Neutrophil (primary cell): Measurements from ENCODE around the gene TMEM233.

Source experiments
- H3K27ac ChIP-seq: fragments of 200-600 bp; sonication (generic); 2 replicates; pipeline ENCODE4 v1.5.1; 2016; ENCODE audit warnings: mild to moderate bottlenecking, moderate library complexity
- H3K27me3 ChIP-seq: fragments of 200-600 bp; sonication (generic); 2 replicates; pipeline ENCODE4 v1.6.0; 2016; ENCODE audit warnings: mild to moderate bottlenecking
- H3K36me3 ChIP-seq: fragments of 200-600 bp; sonication (generic); 2 replicates; pipeline ENCODE4 v1.5.1; 2017
- H3K4me1 ChIP-seq, 2 experiments: fragments of 200-600 bp in 1 of 2; sonication (generic) in 1 of 2; 1 replicate in 1 of 2; 2 replicates in 1 of 2; pipeline versions ENCODE4 v1.5.1 to v1.6.1; 2013 to 2016; ENCODE audit warnings: low read depth in 1 of 2, low read length in 1 of 2, mild to moderate bottlenecking in 1 of 2, moderate library complexity in 1 of 2; ENCODE audit not compliant: control insufficient read depth in 1 of 2, insufficient read depth in 1 of 2
- H3K4me3 ChIP-seq, 2 experiments: fragments of 200-600 bp in 1 of 2; sonication (generic) in 1 of 2; 1 replicate in 1 of 2; 2 replicates in 1 of 2; pipeline ENCODE4 v1.5.1; 2013 to 2016; ENCODE audit warnings: low read depth in 1 of 2, low read length in 1 of 2, mild to moderate bottlenecking in 1 of 2, moderate library complexity in 1 of 2
- H3K9me3 ChIP-seq: fragments of 200-600 bp; sonication (generic); 2 replicates; pipeline ENCODE4 v1.5.1; 2016
- TF ChIP-seq, protein P1 (sequence below): fragments of 200-600 bp; sonication (generic); IDR thresholded peaks from 2 replicates; pipeline ENCODE4 v1.5.1; 2016; ENCODE audit warnings: antibody characterized with exemption

TMEM233 gene

DNA sequence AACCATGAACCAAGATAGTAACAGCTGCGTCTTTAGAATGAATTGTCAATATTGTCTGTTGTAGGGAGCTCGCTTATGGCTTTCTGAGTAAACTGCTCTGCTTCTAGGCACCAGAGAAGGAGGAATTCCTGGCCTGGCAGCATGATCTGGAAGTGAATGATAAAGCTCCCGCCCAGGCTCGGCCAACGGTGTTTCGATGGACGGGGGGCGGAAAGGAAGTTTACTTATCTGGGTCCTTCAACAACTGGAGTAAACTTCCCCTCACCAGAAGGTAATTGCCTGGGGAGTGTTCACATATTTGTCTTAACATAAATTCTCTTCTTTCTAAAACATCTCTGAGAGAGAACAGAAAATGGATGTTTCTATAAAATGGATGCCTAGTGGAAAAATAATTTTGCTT is 78.6 kb downstream of the TMEM233 start:
- H3K36me3 ChIP-seq, result peaks cover 67% of the 10 kb centered on the region
- peaks cover 69 to 71% of the 10 kb centered on the region in 2 experiments for H3K4me1 ChIP-seq
- H3K27me3 ChIP-seq, result no peaks in the 10 kb centered on the region
- no peaks in the 10 kb centered on the region for H3K9me3 ChIP-seq
- no peak overlapping the region for H3K27ac ChIP-seq
- no peak overlapping the region for H3K4me3 ChIP-seq
- TF ChIP-seq, protein P1, sequence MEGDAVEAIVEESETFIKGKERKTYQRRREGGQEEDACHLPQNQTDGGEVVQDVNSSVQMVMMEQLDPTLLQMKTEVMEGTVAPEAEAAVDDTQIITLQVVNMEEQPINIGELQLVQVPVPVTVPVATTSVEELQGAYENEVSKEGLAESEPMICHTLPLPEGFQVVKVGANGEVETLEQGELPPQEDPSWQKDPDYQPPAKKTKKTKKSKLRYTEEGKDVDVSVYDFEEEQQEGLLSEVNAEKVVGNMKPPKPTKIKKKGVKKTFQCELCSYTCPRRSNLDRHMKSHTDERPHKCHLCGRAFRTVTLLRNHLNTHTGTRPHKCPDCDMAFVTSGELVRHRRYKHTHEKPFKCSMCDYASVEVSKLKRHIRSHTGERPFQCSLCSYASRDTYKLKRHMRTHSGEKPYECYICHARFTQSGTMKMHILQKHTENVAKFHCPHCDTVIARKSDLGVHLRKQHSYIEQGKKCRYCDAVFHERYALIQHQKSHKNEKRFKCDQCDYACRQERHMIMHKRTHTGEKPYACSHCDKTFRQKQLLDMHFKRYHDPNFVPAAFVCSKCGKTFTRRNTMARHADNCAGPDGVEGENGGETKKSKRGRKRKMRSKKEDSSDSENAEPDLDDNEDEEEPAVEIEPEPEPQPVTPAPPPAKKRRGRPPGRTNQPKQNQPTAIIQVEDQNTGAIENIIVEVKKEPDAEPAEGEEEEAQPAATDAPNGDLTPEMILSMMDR, result no peak

DNA sequence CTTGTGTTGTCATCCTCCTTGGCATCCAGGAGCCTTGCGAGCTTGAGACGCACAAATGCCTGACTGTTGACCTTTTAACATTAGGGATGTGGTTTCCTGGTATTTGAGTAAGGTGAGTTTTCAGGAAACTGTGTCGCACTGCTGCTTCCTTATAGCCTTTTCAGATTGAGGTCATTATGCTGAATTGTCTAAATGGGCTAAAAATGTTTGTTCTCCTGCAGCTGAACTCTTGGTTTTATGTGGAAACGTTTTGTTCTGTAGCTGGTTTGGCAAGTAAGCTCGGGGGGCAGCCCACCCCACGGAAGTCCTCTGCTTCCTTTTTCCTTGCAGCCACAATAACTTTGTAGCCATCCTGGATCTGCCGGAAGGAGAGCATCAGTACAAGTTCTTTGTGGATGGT is 80.1 kb downstream of the TMEM233 start:
- Histone ChIP-seq H3K4me1 (peaks cover 59 to 60% of the 10 kb centered on the region in 2 experiments), H3K27me3 (no peaks in the 10 kb centered on the region), H3K4me3 (peak overlapping the region in 1 of 2 experiments; percentile 29), H3K27ac (peak overlapping the region; percentile 76), H3K36me3 (peaks cover 81% of the 10 kb centered on the region), H3K9me3 (no peaks in the 10 kb centered on the region)
- TF ChIP-seq, protein P1, result no peak

DNA sequence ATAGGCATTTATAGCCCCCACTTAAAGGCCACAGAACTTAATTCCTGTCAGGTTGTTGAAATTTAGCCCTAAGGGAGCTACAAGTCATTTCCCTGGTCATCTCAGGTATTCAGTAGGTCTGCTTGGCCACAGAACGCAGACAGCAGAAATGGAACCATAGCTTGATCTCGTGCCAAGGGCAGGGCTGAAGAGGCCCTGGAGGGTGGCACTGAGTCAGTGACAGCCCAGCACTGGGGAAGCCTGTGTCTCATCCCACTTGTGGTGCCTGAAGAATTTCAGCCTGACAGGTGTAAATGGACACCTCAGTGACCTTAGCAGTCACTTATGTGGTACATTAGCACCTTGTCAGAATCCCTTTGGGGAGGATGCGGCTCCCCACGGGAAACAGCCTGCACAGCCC is 81.0 kb downstream of the TMEM233 start:
- H3K9me3 ChIP-seq, result no peaks in the 10 kb centered on the region
- peaks cover 90% of the 10 kb centered on the region for H3K36me3 ChIP-seq
- H3K4me1 ChIP-seq, result peaks cover 52 to 54% of the 10 kb centered on the region in 2 experiments
- H3K27me3 ChIP-seq, result no peaks in the 10 kb centered on the region
- TF ChIP-seq, protein P1, result no peak
- no peak overlapping the region for H3K4me3 ChIP-seq
- peak overlapping the region; percentile 76 for H3K27ac ChIP-seq

DNA sequence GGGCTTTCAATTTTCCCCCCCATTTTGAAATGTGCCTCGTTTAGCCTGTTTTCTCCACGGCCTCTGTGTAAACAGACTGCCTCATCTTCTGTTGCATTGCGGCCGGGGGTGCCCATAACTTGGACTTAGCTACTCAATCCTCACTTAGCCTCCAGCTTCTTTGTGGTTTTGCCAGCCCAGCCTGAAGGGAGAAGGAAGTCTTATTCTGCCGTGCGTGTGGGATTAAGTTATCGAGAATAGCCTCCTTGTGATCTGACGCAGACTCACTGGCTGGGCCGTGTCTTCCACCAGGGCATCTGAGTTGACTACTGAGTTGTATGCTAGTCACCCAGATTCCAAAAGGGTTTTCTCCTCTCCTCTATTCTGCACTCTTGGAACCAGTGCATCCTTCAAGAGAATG is 82.4 kb downstream of the TMEM233 start:
- H3K27me3 ChIP-seq, result no peaks in the 10 kb centered on the region
- TF ChIP-seq, protein P1, result no peak
- peak overlapping the region; percentile 76 for H3K27ac ChIP-seq
- no peaks in the 10 kb centered on the region for H3K9me3 ChIP-seq
- no peak overlapping the region for H3K4me3 ChIP-seq
- H3K4me1 ChIP-seq, result peaks cover 44 to 45% of the 10 kb centered on the region in 2 experiments
- H3K36me3 ChIP-seq, result peaks cover 93% of the 10 kb centered on the region

DNA sequence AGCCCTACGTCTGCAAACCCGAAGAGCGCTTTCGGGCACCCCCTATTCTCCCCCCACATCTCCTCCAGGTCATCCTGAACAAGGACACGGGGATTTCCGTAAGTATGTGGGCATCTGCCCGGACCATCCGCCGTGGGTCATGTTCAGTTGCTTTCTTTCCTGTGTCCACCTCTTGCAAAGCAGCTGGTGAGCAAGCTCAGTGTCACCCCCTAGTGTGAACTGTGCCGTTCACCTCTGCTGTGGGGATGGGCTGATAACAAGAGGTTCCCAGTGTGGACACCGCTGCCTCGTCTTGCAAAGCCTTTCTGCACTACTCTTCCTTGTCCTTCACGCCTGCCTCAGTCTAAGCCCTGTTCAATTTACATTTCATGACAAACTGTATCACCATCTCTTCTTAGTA is 83.0 kb downstream of the TMEM233 start:
- Histone ChIP-seq H3K36me3 (peaks cover 93% of the 10 kb centered on the region), H3K4me1 (peaks cover 44 to 45% of the 10 kb centered on the region in 2 experiments), H3K9me3 (no peaks in the 10 kb centered on the region), H3K4me3 (no peak overlapping the region), H3K27me3 (no peaks in the 10 kb centered on the region), H3K27ac (peak overlapping the region; percentile 76)
- TF ChIP-seq, protein P1, result no peak

DNA sequence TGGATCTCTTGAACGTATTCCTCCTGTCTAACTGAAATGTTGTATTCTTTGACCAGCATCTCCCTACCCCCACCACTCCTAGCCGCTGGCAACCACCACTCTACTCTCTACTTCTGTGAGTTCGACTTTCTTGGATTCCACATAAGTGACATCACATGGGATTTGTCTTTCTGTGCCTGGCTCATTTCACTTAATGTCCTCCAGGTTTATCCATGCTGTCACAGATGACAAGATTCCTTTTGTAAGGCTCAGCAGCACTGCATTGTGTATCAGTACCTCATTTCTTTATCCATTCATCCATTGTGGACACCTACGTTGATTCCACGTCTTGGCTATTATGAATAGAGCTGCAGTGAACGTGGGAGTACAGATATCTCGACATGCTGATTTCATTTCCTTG is 84.9 kb downstream of the TMEM233 start:
- no peak overlapping the region for H3K27ac ChIP-seq
- H3K36me3 ChIP-seq, result peaks cover 84% of the 10 kb centered on the region

More for the DNA sequence above, 84.9 kb downstream of the TMEM233 start:
- Histone ChIP-seq H3K4me3 (no peak overlapping the region), H3K9me3 (no peaks in the 10 kb centered on the region), H3K27me3 (no peaks in the 10 kb centered on the region), H3K4me1 (peaks cover 39 to 42% of the 10 kb centered on the region in 2 experiments)
- TF ChIP-seq, protein P1, result no peak
